Fibroblast of gingiva (primary cell): ENCODE data around the gene PAX4.

ENCODE experiments used
- DNase-seq: peaks from one replicate; pipeline ENCODE4 v3.0.0-alpha.2; 2011; ENCODE audit warnings: low read depth

The PAX4 gene

DNA sequence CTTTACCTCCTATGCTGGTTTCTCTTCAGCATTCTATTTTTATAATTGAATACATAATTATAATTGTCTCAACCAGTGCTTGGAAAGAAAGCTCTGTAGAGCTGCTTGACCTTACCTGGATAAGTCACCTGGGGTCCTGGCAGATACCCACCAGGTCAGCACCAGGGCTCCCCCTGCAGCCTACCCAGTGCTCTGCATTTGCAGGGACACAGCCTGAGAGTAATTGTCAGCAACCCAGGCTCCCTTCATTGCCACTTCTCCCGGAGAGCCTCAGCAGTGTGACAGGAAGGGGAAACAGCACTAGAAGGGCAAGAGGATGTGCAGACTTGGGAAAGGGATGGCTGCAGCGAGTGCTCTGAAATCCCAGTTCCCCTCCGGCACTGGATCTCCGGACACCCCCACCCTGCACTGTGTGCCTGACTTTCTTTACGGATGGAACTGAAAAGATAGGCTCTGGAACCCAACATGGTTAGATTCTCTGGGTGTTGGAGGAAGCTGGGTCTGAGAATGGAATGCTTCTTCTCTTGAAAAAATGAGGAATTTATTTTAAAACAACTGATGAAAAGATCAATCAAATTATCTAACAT is 11.4 kb upstream of the PAX4 start:
- no peak for DNase-seq

GRCh38 chr7:127628445-127628844 is 10.5 kb upstream of the PAX4 start:
- no peak for DNase-seq

DNA sequence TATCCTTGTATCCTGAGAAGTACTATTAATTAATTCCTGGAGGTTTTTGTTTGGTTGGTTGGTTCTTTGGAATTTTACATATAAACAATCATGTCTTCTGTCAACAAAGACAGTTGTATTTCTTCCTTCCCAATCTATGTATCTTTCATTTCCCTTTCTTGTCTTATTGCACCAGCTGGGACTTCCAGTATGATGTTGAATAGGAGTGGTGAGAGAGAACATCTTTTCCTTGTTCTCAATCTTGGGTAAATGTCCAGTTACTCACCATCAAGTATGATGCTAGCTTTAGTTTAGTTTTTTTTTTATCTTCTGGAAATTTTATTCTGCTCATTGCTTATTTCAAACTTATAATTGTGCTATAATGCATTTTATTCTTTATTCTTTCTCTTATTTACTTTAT is 7.4 kb upstream of the PAX4 start:
- no peak for DNase-seq

- no peak for DNase-seq
Measured at GRCh38 chr7:127620406-127621233, 2.7 kb upstream of the PAX4 start.

- DNase-seq, result no peak
Measured at GRCh38 chr7:127619681-127620405, 1.9 kb upstream of the PAX4 start.

GRCh38 chr7:127618775-127619174 is 833 bp upstream of the PAX4 start:
- no peak for DNase-seq

DNA sequence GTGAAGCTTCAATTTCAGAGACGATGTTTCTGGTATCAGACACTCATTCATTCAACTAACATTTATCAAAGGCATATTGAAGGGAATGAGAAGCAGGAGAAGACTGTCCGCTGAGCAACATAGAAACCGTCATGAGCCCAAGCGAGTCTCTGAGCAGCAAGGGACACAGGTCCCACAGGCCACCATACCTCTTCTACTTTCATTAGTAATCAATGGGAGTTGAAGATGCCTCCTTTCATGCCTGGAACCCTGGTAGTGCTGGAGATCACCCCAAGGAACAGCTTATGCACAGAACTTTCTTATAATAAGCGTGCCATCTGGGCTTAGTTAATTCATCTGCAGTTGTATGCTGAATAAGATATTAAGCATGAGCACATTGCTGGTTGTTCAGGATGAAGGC is 1.2 kb downstream of the PAX4 start:
- no peak for DNase-seq

GRCh38 chr7:127612263-127612662 is 5.7 kb downstream of the PAX4 start:
- no peak for DNase-seq

DNA sequence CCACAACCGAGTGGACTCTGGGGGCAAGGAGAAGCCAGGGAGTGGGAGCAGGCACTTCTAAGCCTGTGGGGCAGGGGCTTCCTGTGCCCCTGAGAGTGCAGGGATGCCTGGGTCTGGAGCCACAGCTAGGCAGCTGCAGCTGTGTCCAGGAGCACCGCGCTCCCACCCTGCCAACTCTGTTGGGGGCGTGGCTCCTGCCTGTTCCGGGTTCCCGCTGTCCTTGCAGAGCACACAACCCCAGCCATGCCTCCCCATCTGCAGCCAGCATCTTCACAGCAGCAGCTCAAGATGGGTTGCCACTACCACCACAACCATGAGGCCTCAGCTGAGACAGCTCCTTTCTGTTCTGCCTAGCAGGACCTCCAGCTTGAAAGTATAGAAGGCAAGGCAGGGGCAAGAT is 8.6 kb downstream of the PAX4 start:
- DNase-seq, result no peak

GRCh38 chr7:127608446-127608845 is 9.5 kb downstream of the PAX4 start:
- DNase-seq, result no peak

GRCh38 chr7:127600885-127601284 is 17.1 kb downstream of the PAX4 start:
- DNase-seq, result no peak

- no peak for DNase-seq
Measured at GRCh38 chr7:127598318-127598717, 19.6 kb downstream of the PAX4 start.

GRCh38 chr7:127595737-127596136 is 22.2 kb downstream of the PAX4 start:
- DNase-seq, result no peak

DNA sequence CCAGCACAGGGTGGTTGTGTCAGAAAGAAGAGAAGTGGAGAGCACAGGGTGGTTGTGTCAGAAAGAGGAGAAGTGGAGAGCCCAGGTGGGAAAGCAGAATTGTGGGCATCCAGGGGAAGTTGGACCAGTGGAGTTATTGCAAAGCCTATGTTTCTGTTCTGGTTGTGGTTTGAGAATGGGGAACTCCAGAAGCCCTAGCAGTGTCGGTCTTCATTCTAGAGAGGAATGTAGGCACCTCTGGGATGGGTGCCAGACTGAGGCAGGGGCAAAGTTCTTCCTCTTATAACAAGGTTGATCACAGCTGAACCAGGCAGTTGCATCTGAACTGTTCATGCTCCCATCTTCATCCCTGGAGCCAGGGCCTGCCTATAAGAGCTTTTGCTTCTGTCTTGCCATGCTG is 23.5 kb downstream of the PAX4 start:
- no peak for DNase-seq

- no peak for DNase-seq
Measured at GRCh38 chr7:127592550-127592949, 25.4 kb downstream of the PAX4 start.

DNA sequence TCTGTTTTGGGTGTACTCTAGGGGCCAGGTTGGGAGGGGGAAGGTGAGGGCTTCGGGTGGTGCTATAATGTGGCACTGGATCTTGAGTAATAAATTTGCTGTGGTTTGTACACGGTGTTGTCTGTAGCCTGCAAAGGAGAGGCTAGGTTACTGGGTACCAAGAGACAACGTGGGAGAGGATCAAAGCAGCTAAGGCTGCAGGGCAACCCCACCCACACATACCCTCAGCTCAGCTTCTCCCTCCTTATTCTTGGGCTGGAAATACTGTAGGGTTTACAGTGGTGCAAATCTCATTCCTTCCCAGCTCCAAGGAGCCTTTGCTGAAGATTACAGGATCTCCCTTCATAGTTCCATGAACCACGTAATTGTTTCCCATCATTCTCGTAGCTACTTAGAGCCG is 26.4 kb downstream of the PAX4 start:
- no peak for DNase-seq

DNA sequence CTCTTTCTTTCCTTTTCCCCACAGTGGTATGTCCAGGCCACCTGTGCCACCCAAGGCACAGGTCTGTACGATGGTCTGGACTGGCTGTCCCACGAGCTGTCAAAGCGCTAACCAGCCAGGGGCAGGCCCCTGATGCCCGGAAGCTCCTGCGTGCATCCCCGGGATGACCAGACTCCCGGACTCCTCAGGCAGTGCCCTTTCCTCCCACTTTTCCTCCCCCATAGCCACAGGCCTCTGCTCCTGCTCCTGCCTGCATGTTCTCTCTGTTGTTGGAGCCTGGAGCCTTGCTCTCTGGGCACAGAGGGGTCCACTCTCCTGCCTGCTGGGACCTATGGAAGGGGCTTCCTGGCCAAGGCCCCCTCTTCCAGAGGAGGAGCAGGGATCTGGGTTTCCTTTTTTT is 26.8 kb downstream of the PAX4 start:
- no peak for DNase-seq

DNA sequence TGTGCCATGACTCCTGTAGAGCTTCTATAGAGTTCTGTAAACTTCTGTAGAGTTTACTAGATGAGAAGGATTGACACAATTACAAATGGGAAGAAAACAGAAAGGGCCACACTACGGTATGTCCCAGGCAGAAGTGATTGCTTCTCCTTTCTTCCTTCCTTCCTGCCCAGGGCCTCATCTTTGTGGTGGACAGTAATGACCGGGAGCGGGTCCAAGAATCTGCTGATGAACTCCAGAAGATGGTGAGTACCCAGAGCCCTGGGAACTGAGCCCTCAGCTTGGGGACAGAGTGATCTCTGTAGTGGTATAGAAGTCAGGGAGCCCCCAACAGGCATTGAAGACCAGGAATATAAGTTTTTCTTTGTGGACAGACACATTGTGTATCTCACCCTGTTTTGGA is 28.0 kb downstream of the PAX4 start:
- DNase-seq, result no peak

DNA sequence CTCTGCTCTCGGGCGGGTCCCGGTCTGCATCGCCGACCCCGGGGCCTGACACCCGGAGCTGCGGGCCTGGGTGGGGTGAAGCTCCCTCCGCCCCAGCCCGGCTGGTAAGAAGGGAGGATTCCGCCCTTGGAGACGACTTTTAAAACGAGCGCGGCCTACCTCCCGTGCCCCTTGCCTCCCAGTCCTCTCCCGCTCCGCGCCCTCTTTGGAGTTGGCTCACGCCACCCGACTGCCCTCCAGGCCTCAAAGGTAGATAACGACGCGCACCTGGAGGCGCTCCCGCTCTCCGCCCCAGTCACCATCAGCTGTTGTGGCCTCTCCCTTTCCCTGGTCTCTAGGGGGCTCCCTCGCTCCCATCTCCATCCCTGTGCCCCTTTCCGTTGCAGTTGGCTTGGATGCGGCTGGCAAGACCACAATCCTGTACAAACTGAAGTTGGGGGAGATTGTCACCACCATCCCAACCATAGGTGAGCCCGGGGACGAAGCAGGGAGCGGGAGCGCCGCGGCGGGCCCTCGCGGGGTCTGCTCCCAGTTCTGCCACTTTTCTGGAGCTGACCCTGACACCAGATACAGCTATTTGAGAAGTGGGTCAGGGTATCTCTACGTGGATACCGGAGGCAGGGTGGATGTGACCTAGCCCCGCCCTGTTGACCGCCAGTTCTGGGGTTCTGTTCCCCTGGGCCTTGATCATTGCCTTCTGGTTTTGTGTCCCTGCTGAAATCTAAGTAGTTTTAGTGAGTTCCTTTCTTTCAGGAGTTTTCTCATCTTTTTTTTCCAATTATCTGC is 29.1 kb downstream of the PAX4 start:
- peak; percentile 36 for DNase-seq

DNA sequence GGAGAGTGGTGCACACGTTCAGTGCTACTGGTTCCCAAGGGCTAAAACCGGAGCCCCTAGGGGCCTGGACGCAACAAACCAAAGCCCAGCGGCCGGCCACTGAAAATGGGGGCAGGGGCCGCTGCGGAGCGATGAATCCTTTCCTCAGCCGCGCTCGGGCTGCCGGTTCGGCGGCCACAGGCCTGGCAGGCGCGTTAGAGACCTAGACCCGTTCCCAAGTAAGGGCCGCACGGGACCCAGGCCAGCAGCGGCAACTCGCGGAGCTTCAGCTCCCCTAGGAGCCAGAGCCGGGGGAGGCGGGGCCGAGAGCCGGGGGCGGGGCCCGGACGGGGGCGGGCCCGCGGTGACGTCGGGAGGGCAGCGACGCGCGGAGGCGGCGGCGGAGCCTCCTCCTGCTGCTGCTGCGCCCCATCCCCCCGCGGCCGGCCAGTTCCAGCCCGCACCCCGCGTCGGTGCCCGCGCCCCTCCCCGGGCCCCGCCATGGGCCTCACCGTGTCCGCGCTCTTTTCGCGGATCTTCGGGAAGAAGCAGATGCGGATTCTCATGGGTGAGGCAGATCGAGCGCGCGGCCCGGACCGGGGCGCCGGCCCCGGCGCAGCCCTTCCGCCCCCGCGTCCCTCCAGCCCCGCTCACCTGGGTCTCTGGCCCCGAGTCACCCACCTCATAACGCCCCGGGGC is 29.8 kb downstream of the PAX4 start, which contains the start of gene ARF5:
ARF5 (plus strand) TSS at position 393 of the 678 bp plus-strand sequence; CDS start at position 481, 88 bp downstream.
- DNase-seq, result peak; percentile 80

- no peak for DNase-seq
Measured at GRCh38 chr7:127587663-127588018, 30.3 kb downstream of the PAX4 start.

- no peak for DNase-seq
Measured at GRCh38 chr7:127586346-127586745, 31.6 kb downstream of the PAX4 start.
